HG03575 (cell line): ENCODE results near the gene CSPG4.

Experiments
- ATAC-seq: cut with Tn5 transposase; IDR thresholded peaks from one replicate; pipeline ENCODE4 v1.9.1; 2021; ENCODE audit not compliant: unreplicated experiment, insufficient number of reproducible peaks, low FRiP score; ENCODE audit errors: extremely low read depth

The CSPG4 gene

GRCh38 chr15:75656813-75657212 is 55.8 kb downstream of the CSPG4 start:
- ATAC-seq: no peak

DNA sequence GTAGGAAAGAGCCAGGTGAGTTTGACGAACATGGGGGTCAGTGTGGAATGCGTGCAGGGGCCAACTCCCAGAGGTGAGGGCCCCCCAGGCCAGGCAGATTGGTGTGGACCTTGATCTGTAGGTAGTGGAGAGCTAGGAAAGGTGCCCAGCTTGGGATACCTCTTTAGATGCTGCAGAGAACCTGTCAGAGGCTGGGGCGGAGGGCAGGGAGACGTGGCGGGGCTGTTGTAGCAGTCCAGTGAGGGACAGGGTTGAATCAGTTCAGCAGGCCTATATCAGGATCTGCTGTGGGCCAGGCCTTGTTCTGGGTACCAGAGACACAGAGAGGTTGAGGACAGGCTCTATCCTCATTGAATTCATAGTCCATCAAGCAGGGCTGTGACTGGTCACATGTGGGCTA is 56.3 kb downstream of the CSPG4 start:
- no peak for ATAC-seq

DNA sequence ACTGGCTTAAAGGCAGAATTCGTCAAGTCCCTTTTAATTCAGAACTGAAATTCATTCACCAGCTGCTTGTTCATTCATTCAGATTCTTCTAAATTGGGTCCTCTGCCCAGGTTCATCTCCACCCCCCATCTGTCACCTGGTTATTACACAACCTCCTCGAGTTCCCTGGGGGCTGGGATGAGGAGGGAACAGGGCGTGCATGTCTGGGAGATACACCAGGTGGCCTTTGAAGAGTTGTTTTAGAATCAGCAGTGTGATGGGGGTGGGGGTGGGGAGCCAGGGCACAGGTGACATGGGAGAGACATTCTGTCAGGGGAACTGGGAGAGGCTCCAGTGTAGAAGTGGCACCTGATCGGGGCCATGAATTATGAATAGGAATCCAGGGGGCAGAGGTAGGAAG is 56.7 kb downstream of the CSPG4 start:
- no peak for ATAC-seq

DNA sequence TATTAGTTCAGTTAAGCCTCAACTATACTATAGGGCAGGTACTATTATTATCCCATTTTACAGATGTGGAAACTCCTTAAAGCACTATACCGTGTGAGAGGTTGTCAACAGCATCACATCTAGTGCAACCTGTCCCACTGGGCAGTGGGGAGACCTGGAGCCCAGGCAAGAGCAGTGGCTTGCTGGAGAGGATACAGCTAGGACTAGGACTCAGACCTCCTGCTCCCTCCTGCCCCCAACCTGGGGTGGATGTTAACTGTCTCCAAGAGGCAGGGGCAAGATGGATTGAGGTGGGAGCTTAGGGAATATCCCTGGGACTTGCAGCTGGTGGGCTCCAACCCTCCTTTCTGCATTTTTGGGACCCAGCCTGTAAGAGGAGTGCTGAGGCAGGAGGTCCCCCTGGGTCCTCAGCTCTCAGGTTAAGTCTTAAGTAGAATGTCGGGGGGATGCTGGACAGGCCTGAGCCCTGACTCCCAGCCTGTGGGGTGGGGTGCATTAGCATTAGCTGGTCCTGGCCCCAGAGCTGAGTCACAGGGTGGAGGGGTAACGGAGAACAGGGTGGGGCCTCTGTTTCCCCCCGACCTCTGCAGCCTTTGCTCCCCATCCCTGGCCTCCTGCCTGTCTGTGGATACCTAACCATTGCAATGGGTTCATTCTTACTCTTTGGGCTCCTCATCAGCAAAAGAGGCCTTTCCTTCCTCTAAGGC is 58.3 kb downstream of the CSPG4 start:
- ATAC-seq: no peak

- ATAC-seq: no peak
Measured at GRCh38 chr15:75653347-75653913, 59.2 kb downstream of the CSPG4 start.

DNA sequence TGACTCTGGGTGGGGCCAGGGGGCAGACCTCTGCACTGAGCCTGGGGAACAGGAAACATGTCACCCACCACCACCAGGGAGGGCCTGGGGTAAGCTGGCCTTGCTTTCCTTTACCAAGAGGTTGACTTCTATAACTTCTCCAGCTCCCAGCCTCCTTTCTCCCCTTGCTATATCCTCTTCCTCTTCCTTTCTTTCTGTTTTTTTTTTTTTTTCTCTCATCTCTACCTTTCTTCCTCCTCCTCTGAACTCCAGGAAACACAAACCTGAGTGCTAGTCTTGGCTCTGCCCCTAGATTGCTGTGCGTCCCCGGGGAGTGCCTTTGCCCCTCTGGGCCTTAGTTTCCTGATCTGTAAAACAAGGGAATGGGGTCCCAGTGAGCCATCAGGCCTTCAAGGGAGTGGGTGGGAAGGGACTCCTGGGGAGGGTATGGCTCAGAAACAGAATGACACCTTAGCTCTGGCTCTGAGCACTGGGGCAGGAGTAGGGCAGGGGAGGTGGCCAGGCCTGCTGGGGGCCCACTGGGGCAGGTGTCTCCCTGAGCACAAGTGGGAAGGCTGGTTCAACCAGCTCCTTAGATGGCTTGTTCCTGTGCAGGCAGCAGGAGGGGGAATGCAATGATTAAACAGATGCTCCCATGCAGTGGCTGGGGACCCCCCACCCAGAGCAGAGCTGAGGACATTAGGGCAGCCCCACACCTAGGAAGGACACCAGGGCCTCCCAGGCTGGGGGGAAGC is 60.7 kb downstream of the CSPG4 start:
- no peak for ATAC-seq

GRCh38 chr15:75650908-75651809 is 61.5 kb downstream of the CSPG4 start:
- no peak for ATAC-seq

DNA sequence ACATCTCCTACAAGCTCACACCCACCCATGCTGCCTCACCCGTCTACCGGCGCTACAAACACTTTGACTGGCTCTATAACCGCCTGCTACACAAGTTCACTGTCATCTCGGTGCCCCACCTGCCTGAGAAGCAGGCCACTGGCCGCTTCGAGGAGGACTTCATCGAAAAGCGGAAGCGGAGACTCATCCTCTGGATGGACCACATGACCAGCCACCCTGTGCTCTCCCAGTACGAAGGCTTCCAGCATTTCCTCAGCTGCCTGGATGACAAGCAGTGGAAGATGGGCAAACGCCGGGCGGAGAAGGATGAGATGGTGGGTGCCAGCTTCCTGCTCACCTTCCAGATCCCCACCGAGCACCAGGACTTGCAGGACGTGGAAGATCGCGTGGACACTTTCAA is 62.8 kb downstream of the CSPG4 start:
- ATAC-seq: no peak

DNA sequence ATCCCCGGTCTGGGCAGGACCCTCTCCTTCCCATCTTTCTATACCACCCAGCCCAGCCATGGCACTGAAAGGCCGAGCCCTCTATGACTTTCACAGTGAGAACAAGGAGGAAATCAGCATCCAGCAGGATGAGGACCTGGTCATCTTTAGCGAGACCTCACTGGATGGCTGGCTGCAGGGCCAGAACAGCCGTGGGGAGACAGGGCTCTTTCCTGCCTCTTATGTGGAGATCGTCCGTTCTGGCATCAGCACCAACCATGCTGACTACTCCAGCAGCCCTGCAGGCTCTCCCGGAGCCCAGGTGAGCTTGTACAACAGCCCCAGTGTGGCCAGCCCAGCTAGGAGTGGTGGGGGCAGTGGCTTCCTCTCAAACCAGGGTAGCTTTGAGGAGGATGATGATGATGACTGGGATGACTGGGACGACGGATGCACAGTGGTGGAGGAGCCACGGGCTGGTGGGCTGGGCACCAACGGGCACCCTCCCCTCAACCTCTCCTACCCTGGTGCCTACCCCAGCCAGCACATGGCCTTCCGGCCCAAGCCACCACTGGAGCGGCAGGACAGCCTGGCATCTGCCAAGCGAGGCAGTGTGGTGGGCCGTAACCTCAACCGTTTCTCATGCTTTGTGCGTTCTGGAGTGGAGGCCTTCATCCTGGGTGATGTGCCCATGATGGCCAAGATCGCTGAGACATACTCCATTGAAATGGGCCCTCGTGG is 63.4 kb downstream of the CSPG4 start:
- no peak for ATAC-seq

- ATAC-seq: no peak
Measured at GRCh38 chr15:75648156-75649000, 64.3 kb downstream of the CSPG4 start.

DNA sequence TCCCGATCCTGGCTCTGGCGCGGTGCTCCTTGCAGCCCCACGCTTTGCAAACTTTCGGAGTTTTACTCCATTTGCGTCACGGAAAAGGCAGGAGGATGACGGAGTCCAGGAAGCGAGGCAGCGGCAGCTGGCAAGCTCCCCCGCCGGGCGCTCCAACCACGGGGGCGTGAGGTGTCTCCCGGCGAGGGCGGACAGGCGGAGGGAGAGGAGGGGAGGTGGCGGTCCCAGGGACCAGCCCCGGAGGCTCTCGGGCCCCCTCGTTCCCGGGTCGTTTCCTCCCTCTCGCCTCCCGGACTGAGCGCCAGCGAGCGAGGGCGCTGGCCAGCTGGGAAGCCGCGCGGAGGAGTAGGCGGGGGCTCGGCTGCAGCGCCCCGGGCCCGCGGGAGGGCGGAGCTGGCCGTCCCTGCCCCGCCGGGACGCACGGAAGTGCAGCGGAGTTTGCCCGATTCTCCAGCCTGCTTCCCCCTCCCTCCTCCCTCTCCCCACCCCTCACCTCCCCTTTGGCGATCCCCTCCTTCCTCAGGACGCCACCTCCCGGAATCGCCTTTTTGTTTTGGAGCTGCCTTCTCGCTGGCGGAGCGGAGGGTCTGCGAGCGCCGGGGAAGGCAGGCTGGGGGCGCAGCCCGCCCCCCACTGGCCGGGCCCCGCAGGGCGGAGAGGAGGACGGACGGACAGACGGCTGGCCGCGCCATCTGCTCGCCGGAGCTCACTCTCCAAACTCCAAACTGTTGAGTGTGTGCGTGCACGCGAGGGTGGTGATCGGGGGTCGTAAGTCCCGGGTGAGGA is 65.1 kb downstream of the CSPG4 start, which contains the start of gene SNX33:
Gene SNX33 (plus strand): TSS at position 543 of the 786 bp plus-strand sequence. CDS start 1,191 bp downstream, outside the sequence.
- ATAC-seq: no peak

DNA sequence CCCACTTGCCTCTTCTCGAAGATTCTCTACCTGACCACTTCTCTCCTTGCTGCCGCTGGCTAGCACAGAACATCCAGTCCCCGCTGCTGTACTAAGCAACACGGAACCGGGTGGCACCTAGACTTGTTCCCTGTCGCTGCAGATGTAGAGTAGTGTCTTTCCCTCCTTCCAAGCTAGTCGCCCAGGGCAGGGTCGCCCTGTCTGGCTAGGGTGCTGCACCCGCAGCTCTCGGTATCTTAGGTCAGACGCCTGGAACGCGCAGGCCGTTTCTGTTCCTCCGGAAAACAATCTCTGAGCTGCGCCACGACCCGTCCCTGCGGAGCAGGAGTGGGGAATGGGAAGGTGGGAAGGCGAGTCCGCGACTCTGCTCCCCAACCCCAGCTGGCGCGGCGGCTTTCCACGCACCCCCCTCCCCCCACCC is 65.7 kb downstream of the CSPG4 start:
- ATAC-seq: no peak

GRCh38 chr15:75646112-75646943 is 66.3 kb downstream of the CSPG4 start:
- ATAC-seq: no peak

- ATAC-seq: no peak
Measured at GRCh38 chr15:75644376-75644775, 68.3 kb downstream of the CSPG4 start.

DNA sequence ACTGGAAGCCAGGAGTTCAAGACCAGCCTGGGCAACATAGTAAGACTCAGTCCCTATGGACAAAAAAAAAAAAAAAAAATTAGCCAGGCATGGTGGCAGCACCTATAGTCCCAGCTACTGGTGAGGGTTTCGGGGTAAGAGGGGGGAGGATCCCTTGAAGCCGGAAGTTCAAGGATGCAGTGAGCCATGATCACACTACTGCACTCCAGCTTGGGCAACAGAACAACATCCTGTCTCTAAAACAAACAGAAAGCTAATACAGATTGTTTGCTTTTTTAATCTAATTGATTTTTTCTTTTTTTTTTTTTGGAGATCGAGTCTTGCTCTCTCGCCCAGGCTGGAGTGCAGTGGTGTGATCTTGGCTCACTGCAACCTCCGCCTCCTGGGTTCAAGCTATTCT is 71.0 kb downstream of the CSPG4 start:
- ATAC-seq: no peak

DNA sequence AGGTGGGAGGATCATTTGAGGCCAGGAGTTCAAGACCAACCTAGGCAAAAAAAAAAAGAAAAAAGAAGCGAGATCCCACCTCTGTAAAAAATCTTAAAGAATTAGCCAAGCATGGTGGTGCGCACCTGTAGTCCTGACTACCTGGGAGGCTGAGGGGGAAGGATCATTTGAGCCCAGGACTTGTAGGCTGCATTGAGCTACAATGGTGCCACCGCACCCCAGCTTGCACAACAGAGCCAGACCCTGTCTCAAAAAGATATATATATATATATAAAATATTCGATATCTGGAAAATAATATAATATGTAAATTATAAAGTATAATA is 71.5 kb downstream of the CSPG4 start:
- no peak for ATAC-seq
